Stimulated activated CD4-positive, alpha-beta T cell treated with anti-CD3 and anti-CD28 coated beads, Interleukin-12 subunit alpha, Interleukin-12 subunit beta, amount 100 ng/mL, for 48 hours (primary cell): Measurements from ENCODE around the gene PTGFRN.

Source experiments
- DNase-seq, 3 donors: peaks; one replicate each; pipeline ENCODE4 v3.0.0-alpha.2; 2020; ENCODE audit warnings: low read depth in 2 of 3, low spot score in 1 of 3

Gene PTGFRN

GRCh38 chr1:116887212-116887611 is 22.5 kb upstream of the PTGFRN start:
- DNase-seq = no peak

- no peak for DNase-seq
Observed at GRCh38 chr1:116889380-116889779, 20.3 kb upstream of the PTGFRN start.

- no peak for DNase-seq
Observed at GRCh38 chr1:116891396-116892079, 18.2 kb upstream of the PTGFRN start.

- no peak for DNase-seq
Observed at GRCh38 chr1:116895073-116895472, 14.6 kb upstream of the PTGFRN start.

- DNase-seq = no peak
Observed at GRCh38 chr1:116899529-116899928, 10.2 kb upstream of the PTGFRN start.

- DNase-seq = no peak
Observed at GRCh38 chr1:116900471-116901365, 9.0 kb upstream of the PTGFRN start.

GRCh38 chr1:116902027-116902426 is 7.7 kb upstream of the PTGFRN start:
- DNase-seq = no peak

- no peak for DNase-seq
Observed at GRCh38 chr1:116902723-116903383, 6.9 kb upstream of the PTGFRN start.

GRCh38 chr1:116904791-116905320 is 4.9 kb upstream of the PTGFRN start:
- no peak for DNase-seq

- DNase-seq = no peak
Observed at GRCh38 chr1:116906812-116907211, 2.9 kb upstream of the PTGFRN start.

GRCh38 chr1:116907351-116907750 is 2.4 kb upstream of the PTGFRN start:
- no peak for DNase-seq

- no peak for DNase-seq
Observed at GRCh38 chr1:116908266-116908665, 1.4 kb upstream of the PTGFRN start.

- no peak for DNase-seq
Observed at GRCh38 chr1:116908820-116909511, 750 bp upstream of the PTGFRN start.

- peak; percentile 11 to 23 (median 22) for DNase-seq
Observed at GRCh38 chr1:116910379-116911187, 867 bp downstream of the PTGFRN start.

- DNase-seq = no peak
Observed at GRCh38 chr1:116911188-116911553, 1.5 kb downstream of the PTGFRN start.

- no peak for DNase-seq
Observed at GRCh38 chr1:116911779-116912469, 2.2 kb downstream of the PTGFRN start.

GRCh38 chr1:116912846-116913245 is 3.1 kb downstream of the PTGFRN start:
- no peak for DNase-seq

GRCh38 chr1:116913941-116914340 is 4.2 kb downstream of the PTGFRN start:
- DNase-seq = no peak

GRCh38 chr1:116914667-116915066 is 5.0 kb downstream of the PTGFRN start:
- DNase-seq = no peak
